WTC11 (cell line): ENCODE results near the gene BOD1L1. TPM values are rescaled to one million over a fixed set of nuclear protein-coding genes. Genes with fewer than 3 reads are reported as not detected.

Experiments used
- ATAC-seq: fragments of 200-7000 bp; cut with Tn5 transposase; 2 replicates; pipeline ENCODE4 v1.10.0; 2021; ENCODE audit warnings: mild to moderate bottlenecking, moderate library complexity
- CTCF ChIA-PET: fragments of 300-600 bp; sonication (Branson Sonifier 250); formaldehyde crosslinking; loops from one replicate; lab custom pipeline; 2021; ENCODE audit warnings: antibody characterized with exemption; lab: Charles Lee
- POLR2A ChIA-PET: fragments of 350-600 bp; sonication (Branson Sonifier 250); formaldehyde crosslinking; loops from one replicate; lab custom pipeline; 2021; ENCODE audit warnings: antibody characterized with exemption; lab: Charles Lee
- DNase-seq: peaks from one replicate; pipeline ENCODE4 v3.0.0; 2021; ENCODE audit warnings: low spot score
- H3K27ac Mint-ChIP-seq: 2 replicates; pipeline ENCODE4 v1.8.0; 2021; ENCODE audit warnings: mixed read lengths
- H3K27me3 Mint-ChIP-seq: 2 replicates; pipeline ENCODE4 v1.8.0; 2021; ENCODE audit warnings: low read depth, mild to moderate bottlenecking, moderate library complexity, mixed read lengths
- H3K36me3 Mint-ChIP-seq: 2 replicates; pipeline ENCODE4 v1.8.0; 2021; ENCODE audit warnings: mixed read lengths
- H3K4me1 Mint-ChIP-seq: 2 replicates; pipeline ENCODE4 v1.8.0; 2022; ENCODE audit warnings: mixed read lengths
- H3K4me3 Mint-ChIP-seq: 2 replicates; pipeline ENCODE4 v1.8.0; 2021; ENCODE audit warnings: mild to moderate bottlenecking, moderate library complexity, mixed read lengths
- H3K9me3 Mint-ChIP-seq: 2 replicates; pipeline ENCODE4 v1.8.0; 2021; ENCODE audit warnings: mixed read lengths
- ESRRA ChIP-seq: sonication (generic); formaldehyde crosslinking; IDR thresholded peaks from 2 replicates; pipeline ENCODE4 v1.8.1; 2022; ENCODE audit warnings: mild to moderate bottlenecking, missing genetic modification reagents, borderline replicate concordance
- ETV6 ChIP-seq: sonication (generic); formaldehyde crosslinking; IDR thresholded peaks from 2 replicates; pipeline ENCODE4 v1.8.1; 2022; ENCODE audit warnings: mild to moderate bottlenecking, missing genetic modification reagents
- GTF2I ChIP-seq: fragments of 250-450 bp; sonication (Bioruptor Pico); conservative IDR thresholded peaks from 2 replicates; pipeline ENCODE4 v1.4.0; 2021; ENCODE audit warnings: mild to moderate bottlenecking
- HMGA2 ChIP-seq: fragments of 250-450 bp; sonication (Bioruptor Pico); IDR thresholded peaks from 2 replicates; pipeline ENCODE4 v1.4.0; 2021; ENCODE audit warnings: mild to moderate bottlenecking, moderate library complexity
- NFYB ChIP-seq: sonication (generic); formaldehyde crosslinking; conservative IDR thresholded peaks from 2 replicates; pipeline ENCODE4 v1.8.0; 2022; ENCODE audit warnings: low read depth, missing genetic modification reagents
- TEAD1 ChIP-seq: sonication (generic); formaldehyde crosslinking; IDR thresholded peaks from 2 replicates; pipeline ENCODE4 v1.8.0; 2022; ENCODE audit warnings: mild to moderate bottlenecking, missing genetic modification reagents
- ZNF416 ChIP-seq: fragments of 250-450 bp; sonication (Bioruptor Pico); IDR thresholded peaks from 2 replicates; pipeline ENCODE4 v1.9.0; 2021; ENCODE audit warnings: mild to moderate bottlenecking, inconsistent platforms
- total RNA-seq: library from RNA; stranded (reverse); gene quantifications from 3 replicates; pipeline ENCODE4 v1.2.3, GENCODE V29; 2021
- TF ChIP-seq, protein P1 (sequence below): fragments of 250-450 bp; sonication (Bioruptor Pico); IDR thresholded peaks from 2 replicates; pipeline ENCODE4 v1.9.0; 2021; ENCODE audit warnings: mild to moderate bottlenecking, borderline replicate concordance
- TF ChIP-seq, protein P2 (sequence below): fragments of 200-600 bp; IDR thresholded peaks from 2 replicates; pipeline ENCODE4 v1.8.0; 2022; ENCODE audit warnings: antibody characterized with exemption
- TF ChIP-seq, protein P3 (sequence below): sonication (generic); formaldehyde crosslinking; IDR thresholded peaks from 2 replicates; pipeline ENCODE4 v1.8.1; 2022; ENCODE audit warnings: low read depth, mild to moderate bottlenecking, moderate library complexity, missing genetic modification reagents, borderline replicate concordance
- TF ChIP-seq, protein P4 (sequence below): sonication (generic); formaldehyde crosslinking; conservative IDR thresholded peaks from 2 replicates; pipeline ENCODE4 v1.8.1; 2023; ENCODE audit warnings: mild to moderate bottlenecking, low read depth, missing genetic modification reagents, moderate library complexity
- TF ChIP-seq, protein P5 (sequence below): sonication (generic); formaldehyde crosslinking; conservative IDR thresholded peaks from 2 replicates; pipeline ENCODE4 v1.8.1; 2022; ENCODE audit warnings: mild to moderate bottlenecking, missing genetic modification reagents
- TF ChIP-seq, protein P6 (sequence below): fragments of 250-450 bp; sonication (Bioruptor Pico); IDR thresholded peaks from 2 replicates; pipeline ENCODE4 v1.9.0; 2021; ENCODE audit warnings: mild to moderate bottlenecking
- TF ChIP-seq, protein P7 (sequence below): sonication (generic); formaldehyde crosslinking; IDR thresholded peaks from 2 replicates; pipeline ENCODE4 v1.8.0; 2023; ENCODE audit warnings: missing genetic modification reagents, mild to moderate bottlenecking, borderline replicate concordance

BOD1L1 gene
- total RNA-seq, 1 experiment from 2014 or later: 43.5 TPM

DNA sequence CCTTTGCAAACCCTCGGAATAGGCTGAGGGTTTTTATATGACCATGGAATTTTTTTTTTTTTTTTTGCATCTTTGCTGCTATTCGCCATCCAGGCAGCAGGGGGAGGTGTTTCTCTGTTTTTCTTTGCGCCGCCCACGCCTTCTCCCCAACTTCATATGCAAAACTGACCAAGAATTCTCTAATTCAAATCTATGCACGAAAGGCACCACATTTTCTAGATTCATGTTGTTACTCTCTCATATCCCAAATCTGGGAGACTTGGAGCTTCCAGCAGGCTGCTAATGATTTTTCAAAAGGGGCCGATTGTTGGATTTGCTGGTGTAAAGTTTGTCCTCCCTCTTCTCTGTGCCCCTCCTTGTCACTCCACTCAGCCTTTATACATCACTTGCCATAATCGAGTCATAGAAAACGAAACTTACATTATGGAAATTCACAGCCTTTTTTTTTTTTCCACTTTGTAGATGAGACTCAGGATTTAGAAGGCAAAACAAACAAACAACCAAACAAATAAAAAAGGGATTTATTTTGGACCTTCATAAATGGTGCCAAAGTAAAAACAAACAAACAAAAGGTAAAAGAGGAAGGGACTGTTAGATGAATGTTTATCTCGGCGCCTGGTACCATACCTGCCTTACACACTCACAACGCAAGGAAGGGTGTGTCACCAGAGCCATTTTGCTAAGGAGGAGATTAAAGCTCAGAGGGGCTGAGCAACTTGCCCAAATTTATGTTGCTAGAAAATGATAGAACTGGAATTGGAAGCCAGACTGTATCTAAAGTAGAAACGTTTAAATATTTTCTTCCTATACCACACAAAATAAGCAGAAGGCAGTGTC lies 29.3 kb upstream of the BOD1L1 start:
- Mint-ChIP-seq H3K27me3 (no peaks in the 10 kb centered on the region), H3K4me1 (peaks cover 20% of the 10 kb centered on the region), H3K27ac (no peak overlapping the region), H3K9me3 (peaks cover 8% of the 10 kb centered on the region; the same call in 1 of the 2 replicates), H3K36me3 (no peaks in the 10 kb centered on the region), H3K4me3 (peak overlapping the region; percentile 54)
- POLR2A ChIA-PET: no interaction called here
- DNase-seq (peak; percentile 32), ATAC-seq (no peak)
- TF ChIP-seq ESRRA (no peak), HMGA2 (CRISPR knock-in tag) (no peak), GTF2I (CRISPR knock-in tag) (no peak), ZNF416 (CRISPR knock-in tag) (no peak), NFYB (no peak)
- TF ChIP-seq, protein P1, sequence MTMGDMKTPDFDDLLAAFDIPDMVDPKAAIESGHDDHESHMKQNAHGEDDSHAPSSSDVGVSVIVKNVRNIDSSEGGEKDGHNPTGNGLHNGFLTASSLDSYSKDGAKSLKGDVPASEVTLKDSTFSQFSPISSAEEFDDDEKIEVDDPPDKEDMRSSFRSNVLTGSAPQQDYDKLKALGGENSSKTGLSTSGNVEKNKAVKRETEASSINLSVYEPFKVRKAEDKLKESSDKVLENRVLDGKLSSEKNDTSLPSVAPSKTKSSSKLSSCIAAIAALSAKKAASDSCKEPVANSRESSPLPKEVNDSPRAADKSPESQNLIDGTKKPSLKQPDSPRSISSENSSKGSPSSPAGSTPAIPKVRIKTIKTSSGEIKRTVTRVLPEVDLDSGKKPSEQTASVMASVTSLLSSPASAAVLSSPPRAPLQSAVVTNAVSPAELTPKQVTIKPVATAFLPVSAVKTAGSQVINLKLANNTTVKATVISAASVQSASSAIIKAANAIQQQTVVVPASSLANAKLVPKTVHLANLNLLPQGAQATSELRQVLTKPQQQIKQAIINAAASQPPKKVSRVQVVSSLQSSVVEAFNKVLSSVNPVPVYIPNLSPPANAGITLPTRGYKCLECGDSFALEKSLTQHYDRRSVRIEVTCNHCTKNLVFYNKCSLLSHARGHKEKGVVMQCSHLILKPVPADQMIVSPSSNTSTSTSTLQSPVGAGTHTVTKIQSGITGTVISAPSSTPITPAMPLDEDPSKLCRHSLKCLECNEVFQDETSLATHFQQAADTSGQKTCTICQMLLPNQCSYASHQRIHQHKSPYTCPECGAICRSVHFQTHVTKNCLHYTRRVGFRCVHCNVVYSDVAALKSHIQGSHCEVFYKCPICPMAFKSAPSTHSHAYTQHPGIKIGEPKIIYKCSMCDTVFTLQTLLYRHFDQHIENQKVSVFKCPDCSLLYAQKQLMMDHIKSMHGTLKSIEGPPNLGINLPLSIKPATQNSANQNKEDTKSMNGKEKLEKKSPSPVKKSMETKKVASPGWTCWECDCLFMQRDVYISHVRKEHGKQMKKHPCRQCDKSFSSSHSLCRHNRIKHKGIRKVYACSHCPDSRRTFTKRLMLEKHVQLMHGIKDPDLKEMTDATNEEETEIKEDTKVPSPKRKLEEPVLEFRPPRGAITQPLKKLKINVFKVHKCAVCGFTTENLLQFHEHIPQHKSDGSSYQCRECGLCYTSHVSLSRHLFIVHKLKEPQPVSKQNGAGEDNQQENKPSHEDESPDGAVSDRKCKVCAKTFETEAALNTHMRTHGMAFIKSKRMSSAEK: no peak
- TF ChIP-seq, protein P2, sequence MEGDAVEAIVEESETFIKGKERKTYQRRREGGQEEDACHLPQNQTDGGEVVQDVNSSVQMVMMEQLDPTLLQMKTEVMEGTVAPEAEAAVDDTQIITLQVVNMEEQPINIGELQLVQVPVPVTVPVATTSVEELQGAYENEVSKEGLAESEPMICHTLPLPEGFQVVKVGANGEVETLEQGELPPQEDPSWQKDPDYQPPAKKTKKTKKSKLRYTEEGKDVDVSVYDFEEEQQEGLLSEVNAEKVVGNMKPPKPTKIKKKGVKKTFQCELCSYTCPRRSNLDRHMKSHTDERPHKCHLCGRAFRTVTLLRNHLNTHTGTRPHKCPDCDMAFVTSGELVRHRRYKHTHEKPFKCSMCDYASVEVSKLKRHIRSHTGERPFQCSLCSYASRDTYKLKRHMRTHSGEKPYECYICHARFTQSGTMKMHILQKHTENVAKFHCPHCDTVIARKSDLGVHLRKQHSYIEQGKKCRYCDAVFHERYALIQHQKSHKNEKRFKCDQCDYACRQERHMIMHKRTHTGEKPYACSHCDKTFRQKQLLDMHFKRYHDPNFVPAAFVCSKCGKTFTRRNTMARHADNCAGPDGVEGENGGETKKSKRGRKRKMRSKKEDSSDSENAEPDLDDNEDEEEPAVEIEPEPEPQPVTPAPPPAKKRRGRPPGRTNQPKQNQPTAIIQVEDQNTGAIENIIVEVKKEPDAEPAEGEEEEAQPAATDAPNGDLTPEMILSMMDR: peak; percentile 67
- TF ChIP-seq, protein P3, sequence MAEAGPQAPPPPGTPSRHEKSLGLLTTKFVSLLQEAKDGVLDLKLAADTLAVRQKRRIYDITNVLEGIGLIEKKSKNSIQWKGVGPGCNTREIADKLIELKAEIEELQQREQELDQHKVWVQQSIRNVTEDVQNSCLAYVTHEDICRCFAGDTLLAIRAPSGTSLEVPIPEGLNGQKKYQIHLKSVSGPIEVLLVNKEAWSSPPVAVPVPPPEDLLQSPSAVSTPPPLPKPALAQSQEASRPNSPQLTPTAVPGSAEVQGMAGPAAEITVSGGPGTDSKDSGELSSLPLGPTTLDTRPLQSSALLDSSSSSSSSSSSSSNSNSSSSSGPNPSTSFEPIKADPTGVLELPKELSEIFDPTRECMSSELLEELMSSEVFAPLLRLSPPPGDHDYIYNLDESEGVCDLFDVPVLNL (CRISPR knock-in tag): no peak
- TF ChIP-seq, protein P4, sequence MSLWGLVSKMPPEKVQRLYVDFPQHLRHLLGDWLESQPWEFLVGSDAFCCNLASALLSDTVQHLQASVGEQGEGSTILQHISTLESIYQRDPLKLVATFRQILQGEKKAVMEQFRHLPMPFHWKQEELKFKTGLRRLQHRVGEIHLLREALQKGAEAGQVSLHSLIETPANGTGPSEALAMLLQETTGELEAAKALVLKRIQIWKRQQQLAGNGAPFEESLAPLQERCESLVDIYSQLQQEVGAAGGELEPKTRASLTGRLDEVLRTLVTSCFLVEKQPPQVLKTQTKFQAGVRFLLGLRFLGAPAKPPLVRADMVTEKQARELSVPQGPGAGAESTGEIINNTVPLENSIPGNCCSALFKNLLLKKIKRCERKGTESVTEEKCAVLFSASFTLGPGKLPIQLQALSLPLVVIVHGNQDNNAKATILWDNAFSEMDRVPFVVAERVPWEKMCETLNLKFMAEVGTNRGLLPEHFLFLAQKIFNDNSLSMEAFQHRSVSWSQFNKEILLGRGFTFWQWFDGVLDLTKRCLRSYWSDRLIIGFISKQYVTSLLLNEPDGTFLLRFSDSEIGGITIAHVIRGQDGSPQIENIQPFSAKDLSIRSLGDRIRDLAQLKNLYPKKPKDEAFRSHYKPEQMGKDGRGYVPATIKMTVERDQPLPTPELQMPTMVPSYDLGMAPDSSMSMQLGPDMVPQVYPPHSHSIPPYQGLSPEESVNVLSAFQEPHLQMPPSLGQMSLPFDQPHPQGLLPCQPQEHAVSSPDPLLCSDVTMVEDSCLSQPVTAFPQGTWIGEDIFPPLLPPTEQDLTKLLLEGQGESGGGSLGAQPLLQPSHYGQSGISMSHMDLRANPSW: no peak
- CTCF ChIA-PET: interaction anchor here (0.8 kb wide), 1 partner anchor 11 kb away, joined by 4 read pairs; no protein-coding TSS in a partner anchor

DNA sequence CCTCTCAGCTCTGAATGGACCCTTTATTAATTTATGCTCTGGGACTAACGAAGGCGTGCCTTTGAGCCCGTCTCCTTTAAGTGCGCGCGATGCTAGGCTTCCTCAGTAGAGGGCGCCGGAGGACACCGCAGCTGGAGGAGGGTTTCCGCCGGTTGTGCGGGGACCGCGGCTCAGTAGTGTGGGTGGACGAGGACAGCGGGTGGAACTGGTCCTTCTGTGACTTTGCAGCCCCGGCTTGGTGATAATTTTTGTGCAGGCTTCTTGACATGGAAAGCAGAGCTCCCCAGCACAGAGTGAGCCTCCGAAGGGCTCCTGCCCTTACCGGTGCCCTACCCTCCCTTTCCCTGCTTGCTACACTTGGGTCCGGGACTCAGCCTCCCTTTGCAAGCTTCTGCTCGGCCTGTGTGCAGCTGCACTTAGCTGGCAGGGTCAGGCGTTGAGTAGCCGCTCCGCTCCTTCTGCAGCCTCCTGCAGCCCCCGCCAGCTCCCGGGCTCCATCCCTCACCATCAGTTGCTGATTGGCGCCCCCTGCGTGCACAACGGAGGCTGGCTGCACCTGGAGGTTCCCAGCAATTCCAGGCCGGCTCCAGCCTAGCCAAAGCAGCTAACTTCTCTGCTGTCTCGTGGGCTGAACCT lies 26.8 kb upstream of the BOD1L1 start:
- Mint-ChIP-seq H3K27ac (no peak overlapping the region), H3K9me3 (peaks cover 4% of the 10 kb centered on the region; the same call in 1 of the 2 replicates), H3K4me3 (peak overlapping the region; percentile 75), H3K36me3 (no peaks in the 10 kb centered on the region), H3K4me1 (peaks cover 20% of the 10 kb centered on the region), H3K27me3 (no peaks in the 10 kb centered on the region)
- DNase-seq (peak; percentile 87), ATAC-seq (peak; percentile 94)
- CTCF ChIA-PET: interaction anchor here (0.6 to 2.1 kb wide), 52 partner anchors 9 to 1584 kb away, joined by 3 to 50 read pairs (median 3); partner anchors contain the start of gene BOD1L1
- POLR2A ChIA-PET: interaction anchor here (0.6 kb wide), 1 partner anchor 267 kb away, joined by 5 read pairs; no protein-coding TSS in a partner anchor
- TF ChIP-seq, protein P5, sequence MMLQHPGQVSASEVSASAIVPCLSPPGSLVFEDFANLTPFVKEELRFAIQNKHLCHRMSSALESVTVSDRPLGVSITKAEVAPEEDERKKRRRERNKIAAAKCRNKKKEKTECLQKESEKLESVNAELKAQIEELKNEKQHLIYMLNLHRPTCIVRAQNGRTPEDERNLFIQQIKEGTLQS (CRISPR knock-in tag): no peak
- TF ChIP-seq, protein P6, sequence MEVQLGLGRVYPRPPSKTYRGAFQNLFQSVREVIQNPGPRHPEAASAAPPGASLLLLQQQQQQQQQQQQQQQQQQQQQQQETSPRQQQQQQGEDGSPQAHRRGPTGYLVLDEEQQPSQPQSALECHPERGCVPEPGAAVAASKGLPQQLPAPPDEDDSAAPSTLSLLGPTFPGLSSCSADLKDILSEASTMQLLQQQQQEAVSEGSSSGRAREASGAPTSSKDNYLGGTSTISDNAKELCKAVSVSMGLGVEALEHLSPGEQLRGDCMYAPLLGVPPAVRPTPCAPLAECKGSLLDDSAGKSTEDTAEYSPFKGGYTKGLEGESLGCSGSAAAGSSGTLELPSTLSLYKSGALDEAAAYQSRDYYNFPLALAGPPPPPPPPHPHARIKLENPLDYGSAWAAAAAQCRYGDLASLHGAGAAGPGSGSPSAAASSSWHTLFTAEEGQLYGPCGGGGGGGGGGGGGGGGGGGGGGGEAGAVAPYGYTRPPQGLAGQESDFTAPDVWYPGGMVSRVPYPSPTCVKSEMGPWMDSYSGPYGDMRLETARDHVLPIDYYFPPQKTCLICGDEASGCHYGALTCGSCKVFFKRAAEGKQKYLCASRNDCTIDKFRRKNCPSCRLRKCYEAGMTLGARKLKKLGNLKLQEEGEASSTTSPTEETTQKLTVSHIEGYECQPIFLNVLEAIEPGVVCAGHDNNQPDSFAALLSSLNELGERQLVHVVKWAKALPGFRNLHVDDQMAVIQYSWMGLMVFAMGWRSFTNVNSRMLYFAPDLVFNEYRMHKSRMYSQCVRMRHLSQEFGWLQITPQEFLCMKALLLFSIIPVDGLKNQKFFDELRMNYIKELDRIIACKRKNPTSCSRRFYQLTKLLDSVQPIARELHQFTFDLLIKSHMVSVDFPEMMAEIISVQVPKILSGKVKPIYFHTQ (CRISPR knock-in tag): peak; percentile 4; the same call in 1 of the 2 replicates
- TF ChIP-seq ETV6 (0 out of 2 replicates have a peak, but pooled peaks have one; percentile 38), TEAD1 (CRISPR knock-in tag) (0 out of 2 replicates have a peak, but pooled peaks have one; percentile 39)
- TF ChIP-seq, protein P7, sequence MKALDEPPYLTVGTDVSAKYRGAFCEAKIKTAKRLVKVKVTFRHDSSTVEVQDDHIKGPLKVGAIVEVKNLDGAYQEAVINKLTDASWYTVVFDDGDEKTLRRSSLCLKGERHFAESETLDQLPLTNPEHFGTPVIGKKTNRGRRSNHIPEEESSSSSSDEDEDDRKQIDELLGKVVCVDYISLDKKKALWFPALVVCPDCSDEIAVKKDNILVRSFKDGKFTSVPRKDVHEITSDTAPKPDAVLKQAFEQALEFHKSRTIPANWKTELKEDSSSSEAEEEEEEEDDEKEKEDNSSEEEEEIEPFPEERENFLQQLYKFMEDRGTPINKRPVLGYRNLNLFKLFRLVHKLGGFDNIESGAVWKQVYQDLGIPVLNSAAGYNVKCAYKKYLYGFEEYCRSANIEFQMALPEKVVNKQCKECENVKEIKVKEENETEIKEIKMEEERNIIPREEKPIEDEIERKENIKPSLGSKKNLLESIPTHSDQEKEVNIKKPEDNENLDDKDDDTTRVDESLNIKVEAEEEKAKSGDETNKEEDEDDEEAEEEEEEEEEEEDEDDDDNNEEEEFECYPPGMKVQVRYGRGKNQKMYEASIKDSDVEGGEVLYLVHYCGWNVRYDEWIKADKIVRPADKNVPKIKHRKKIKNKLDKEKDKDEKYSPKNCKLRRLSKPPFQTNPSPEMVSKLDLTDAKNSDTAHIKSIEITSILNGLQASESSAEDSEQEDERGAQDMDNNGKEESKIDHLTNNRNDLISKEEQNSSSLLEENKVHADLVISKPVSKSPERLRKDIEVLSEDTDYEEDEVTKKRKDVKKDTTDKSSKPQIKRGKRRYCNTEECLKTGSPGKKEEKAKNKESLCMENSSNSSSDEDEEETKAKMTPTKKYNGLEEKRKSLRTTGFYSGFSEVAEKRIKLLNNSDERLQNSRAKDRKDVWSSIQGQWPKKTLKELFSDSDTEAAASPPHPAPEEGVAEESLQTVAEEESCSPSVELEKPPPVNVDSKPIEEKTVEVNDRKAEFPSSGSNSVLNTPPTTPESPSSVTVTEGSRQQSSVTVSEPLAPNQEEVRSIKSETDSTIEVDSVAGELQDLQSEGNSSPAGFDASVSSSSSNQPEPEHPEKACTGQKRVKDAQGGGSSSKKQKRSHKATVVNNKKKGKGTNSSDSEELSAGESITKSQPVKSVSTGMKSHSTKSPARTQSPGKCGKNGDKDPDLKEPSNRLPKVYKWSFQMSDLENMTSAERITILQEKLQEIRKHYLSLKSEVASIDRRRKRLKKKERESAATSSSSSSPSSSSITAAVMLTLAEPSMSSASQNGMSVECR (CRISPR knock-in tag): 0 out of 2 replicates have a peak, but pooled peaks have one; percentile 50
